Activated T-helper 9 cell treated with anti-CD3 and anti-CD28 coated beads, Interleukin-2, amount 50 U/mL, for 16 hours (primary cell): Measurements from ENCODE around the gene PPP6R1.

Experiments
- DNase-seq: peaks from one replicate; pipeline ENCODE4 v3.0.0-alpha.2; 2020; ENCODE audit warnings: low read depth

PPP6R1 gene

GRCh38 chr19:55258828-55259539, at the start of gene PPP6R1:
PPP6R1 (minus strand) TSS chr19:55259017; CDS start chr19:55247103, 11,914 bp downstream.
- DNase-seq, result peak; percentile 92

- no peak for DNase-seq
Observed at GRCh38 chr19:55308281-55308680, 49.5 kb upstream of the PPP6R1 start.

GRCh38 chr19:55306712-55307111, 47.9 kb upstream of the PPP6R1 start:
- DNase-seq, result no peak

GRCh38 chr19:55305983-55306562, 47.3 kb upstream of the PPP6R1 start:
- no peak for DNase-seq

- peak; percentile 24 for DNase-seq
Observed at GRCh38 chr19:55305491-55305890, 46.7 kb upstream of the PPP6R1 start.

- no peak for DNase-seq
Observed at GRCh38 chr19:55304980-55305379, 46.2 kb upstream of the PPP6R1 start.

- no peak for DNase-seq
Observed at GRCh38 chr19:55304279-55304978, 45.6 kb upstream of the PPP6R1 start.

- DNase-seq, result no peak
Observed at GRCh38 chr19:55303477-55303876, 44.7 kb upstream of the PPP6R1 start.

GRCh38 chr19:55302318-55302703, 43.5 kb upstream of the PPP6R1 start:
- no peak for DNase-seq

- DNase-seq, result peak; percentile 88
Observed at GRCh38 chr19:55301459-55302317, 42.9 kb upstream of the PPP6R1 start.

- DNase-seq, result no peak
Observed at GRCh38 chr19:55300886-55301458, 42.2 kb upstream of the PPP6R1 start.

- DNase-seq, result no peak
Observed at GRCh38 chr19:55299991-55300390, 41.2 kb upstream of the PPP6R1 start.

- no peak for DNase-seq
Observed at GRCh38 chr19:55297267-55297666, 38.5 kb upstream of the PPP6R1 start.

- no peak for DNase-seq
Observed at GRCh38 chr19:55289117-55289796, 30.4 kb upstream of the PPP6R1 start.

- no peak for DNase-seq
Observed at GRCh38 chr19:55287361-55288079, 28.7 kb upstream of the PPP6R1 start.

- no peak for DNase-seq
Observed at GRCh38 chr19:55285229-55285890, 26.5 kb upstream of the PPP6R1 start.

- no peak for DNase-seq
Observed at GRCh38 chr19:55284405-55285058, 25.7 kb upstream of the PPP6R1 start.

GRCh38 chr19:55283548-55284377, 24.9 kb upstream of the PPP6R1 start, which contains the start of gene BRSK1:
BRSK1 (plus strand) TSS chr19:55283997; CDS start chr19:55284443, 446 bp downstream.
- DNase-seq, result peak; percentile 26
